Measurements from ENCODE around the gene CALN1. TPM values are rescaled to one million over a fixed set of nuclear protein-coding genes. Genes with fewer than 3 reads are reported as not detected.

Gene CALN1
- total RNA-seq, 1 experiment from 2014 or later, result not detected

DNA sequence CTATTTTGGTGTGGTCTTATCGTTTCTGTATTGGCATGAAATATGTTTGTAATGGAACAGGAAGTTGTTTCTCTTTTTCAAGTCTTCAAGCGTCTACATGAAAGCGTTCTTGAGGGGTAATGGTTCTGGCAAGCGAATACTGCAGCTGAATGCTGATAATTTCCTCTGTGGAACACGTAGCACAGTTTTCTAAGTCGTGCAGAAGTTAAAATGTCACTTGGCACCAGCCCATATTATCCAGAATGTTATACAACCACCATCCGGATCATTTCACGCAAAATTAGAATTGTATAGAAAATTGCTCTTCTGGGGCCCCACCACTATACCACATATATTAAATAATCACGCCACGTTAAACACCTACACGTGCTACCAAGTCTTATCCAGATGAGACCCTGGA, 354.3 kb downstream of the CALN1 start:
- DNase-seq (ENCODE audit: extremely low read depth, low read depth), result no peak

DNA sequence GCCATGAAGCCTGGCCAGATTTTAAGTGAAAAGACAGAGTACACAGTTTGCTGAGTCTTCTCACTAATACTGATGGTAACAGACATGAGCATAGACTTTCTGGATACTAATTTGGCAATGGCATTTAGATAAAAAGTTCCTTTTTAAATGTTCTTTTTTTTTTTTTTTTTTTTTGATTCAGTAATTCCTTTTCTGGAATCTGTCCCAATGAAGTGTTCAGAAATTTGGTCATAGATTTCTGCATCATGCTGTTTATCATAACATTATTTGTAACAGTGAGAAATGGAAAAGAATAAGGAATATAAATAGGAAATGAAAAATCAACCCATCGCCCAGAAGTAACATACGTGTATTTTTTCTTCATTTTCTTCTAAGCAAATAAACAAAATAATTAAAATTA, 354.9 kb downstream of the CALN1 start:
- no peak for DNase-seq (ENCODE audit: extremely low read depth, low read depth)

DNA sequence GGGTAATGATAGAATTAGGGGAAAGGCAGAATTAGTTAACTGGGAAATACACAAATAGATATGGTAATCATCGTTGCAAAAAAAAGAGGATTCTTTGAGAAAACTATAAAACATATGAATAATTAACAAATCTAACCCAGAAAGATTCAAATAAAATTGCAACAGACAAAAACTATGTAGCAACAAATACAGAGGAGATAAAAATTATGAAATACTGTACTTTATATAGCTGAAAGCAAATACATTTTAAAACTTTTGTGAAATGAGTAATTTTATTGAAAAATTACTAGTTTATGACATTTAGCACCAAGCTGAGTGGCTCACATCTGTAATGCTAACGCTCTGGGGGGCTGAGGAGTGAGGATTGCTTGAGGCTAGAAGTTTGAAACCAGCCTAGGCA, 356.7 kb downstream of the CALN1 start:
- no peak for DNase-seq (ENCODE audit: extremely low read depth, low read depth)

DNA sequence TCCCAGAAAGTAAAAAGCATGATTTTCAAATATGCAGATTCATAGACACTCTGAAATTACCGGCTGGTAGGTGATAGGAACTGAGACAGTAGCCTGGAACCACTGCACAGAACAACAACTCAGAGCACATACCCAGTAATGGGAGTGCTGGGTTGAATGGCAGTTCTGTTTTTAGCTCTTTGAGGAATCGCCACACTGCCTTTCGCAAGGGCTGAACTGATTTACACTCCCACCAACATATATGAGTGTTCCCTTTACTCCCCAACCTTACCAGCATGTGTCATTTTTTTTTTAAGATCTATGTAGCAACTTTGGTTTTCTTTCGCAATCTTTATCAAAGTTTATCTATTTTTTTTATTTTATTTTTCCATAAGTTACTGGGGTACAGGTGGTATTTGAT, 358.8 kb downstream of the CALN1 start:
- DNase-seq (ENCODE audit: extremely low read depth, low read depth), result no peak

DNA sequence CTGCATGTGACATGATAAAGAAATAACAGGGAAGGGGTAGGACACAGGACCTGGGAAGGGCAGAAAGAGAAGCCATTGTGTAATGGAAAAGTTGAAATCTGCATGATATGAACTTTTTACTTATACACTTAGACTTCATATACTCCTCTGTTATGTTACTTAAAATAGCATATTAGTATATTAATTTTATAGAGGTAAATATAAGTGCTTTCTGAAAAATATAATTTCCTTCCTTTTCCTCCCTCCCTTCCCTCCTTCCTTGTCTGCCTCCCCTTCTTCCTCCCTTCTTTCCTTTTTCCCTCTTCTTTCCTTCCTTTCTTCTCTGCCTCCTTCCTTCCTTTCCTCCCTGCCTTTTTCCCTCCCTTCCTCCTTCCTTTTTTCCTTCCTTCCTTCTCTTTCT, 363.7 kb downstream of the CALN1 start:
- DNase-seq (ENCODE audit: extremely low read depth, low read depth), result no peak

DNA sequence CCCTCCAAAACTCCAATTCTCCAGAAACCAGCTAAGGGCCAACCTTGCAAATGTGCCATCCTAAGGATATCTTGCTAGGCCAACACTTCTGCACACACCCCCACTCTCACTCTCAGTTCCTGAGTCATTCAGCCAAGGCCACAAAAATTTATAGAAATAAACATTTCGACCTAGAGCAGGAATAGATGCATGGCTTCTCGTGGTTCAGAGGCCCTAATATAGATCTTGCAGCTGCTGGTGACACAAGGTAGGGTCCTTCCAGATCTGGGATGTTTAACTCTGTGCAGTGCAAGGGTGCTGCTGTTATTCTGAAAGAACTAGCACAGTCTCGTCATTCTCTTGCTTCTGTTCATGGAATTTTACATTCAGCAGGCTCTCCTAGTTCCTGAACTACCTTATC, 369.3 kb downstream of the CALN1 start:
- DNase-seq (ENCODE audit: extremely low read depth, low read depth), result no peak

DNA sequence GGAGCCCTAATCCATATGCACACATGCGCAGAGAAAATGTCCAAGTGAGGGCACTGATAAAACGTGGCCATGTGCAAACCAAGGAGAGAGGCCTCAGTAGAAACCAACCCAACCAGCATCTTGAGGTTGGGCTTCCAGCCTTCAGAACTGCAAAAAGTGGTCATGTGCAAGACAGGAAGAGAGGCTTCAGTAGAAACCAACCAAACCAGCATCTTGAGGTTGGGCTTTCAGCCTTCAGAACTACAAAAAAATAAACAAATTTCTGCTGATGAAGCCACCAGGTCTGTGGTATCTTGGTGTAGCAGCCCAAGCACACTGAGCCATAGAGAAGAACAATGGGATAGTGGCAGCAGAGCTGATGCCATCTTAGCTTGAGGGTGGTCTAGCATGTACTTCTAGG, 371.5 kb downstream of the CALN1 start:
- DNase-seq (ENCODE audit: extremely low read depth, low read depth), result no peak

DNA sequence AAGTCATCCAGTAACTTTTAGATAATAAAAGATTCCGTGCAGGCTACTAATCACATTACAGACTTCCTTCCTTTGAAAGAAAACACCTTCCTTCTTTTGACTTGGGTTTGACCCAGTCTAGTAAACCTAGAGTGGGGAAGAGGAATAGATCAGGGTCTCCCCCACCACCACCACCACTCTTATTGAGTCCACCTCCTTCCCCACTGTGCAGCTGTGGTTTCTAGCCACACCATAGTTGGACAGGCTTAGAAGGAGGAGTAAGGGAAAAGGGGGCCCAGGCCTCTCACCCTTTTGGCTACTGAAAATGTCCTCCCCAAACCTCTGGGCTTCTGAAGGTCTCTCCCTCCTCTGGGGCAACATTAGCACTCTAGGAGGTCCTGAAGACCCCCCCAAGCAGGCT, 372.7 kb downstream of the CALN1 start:
- DNase-seq (ENCODE audit: extremely low read depth, low read depth), result no peak

DNA sequence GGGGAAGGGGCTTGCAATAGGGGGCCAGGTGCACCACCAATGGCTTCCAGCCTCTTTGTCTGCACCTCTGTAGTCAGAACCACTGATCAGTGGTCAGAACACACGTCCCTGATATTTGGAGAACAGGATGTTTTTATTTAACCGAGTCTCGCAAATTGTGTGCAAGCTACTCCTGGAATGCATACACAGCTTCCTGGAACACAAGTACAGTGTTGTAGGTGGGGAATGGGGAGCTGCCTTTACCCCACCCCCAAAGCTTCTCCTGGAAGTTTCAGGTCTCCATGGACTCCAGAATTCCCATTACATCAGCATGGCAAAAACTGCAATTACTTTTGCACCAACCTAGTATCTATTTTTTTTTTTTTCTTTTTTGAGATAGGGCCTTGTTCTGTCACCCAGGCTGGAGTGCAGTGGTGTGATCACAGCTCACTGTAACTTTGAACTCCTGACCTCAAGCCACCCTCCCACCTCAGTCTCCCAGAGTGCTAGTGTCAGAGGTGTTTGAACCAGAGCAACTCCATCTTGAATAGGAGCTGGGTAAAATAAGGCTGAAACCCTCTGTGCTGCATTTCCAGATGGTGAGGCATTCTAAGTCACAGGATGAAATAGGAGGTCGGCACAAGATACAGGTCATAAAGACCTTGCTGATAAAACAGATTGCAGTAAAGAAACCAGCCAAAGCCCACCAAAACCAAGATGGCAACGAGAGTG, 374.0 kb downstream of the CALN1 start:
- no peak for DNase-seq (ENCODE audit: extremely low read depth, low read depth)

DNA sequence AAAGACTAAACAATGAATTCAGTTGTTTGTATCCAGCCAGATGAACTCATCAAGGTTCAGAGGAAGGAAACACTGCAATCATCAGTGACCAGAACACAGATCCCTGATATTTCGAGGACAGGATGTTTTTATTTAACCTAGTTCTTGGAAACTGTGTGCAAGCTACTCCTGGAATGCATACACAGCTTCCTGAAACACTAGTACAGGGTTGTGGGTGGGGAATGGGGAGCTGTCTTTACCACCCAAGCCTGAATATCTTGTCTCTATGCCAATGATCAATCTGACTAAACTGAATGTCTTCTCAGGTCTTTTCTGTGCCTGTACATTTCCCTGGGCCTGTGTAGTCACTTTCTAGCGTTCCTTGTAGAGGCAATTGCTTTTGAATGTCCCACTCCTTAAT, 374.6 kb downstream of the CALN1 start:
- DNase-seq (ENCODE audit: extremely low read depth, low read depth), result no peak

DNA sequence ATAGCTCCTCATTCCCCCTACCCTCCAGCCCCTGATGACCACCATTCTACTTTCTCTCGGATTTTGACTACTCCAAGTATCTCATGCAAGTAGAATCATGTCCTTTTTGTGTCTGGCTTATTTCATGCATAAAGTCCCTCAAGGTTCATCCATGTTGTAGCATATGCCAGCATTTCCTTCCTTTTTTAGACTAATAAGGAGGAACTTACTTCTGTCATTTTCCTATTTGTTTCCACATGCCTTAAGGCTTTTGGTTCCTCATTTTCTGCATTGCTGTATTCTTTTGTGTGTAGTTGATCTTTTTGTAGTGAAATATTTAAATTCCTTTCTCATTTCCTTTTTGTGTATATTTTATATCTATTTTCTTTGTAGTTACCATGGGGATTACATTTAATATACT, 376.9 kb downstream of the CALN1 start:
- DNase-seq (ENCODE audit: extremely low read depth, low read depth), result no peak

DNA sequence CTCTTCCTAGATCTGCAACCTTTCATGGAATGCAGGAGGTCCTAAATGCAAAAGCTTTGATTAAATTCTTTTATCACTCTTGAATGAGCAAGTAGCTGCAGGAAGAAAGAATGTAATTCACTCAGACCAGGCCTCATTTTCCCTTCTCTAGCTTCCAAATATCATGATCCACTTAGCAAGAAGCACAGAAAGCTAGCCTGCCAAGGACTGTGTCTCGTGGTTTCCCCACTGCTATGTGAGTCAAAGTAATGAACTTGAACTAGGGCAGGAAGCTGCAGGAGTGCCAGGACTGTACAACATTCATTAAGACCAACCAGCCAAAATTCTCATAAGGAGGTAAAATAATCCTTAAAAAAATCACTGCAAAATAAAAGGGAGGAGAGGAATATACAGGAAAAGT, 379.2 kb downstream of the CALN1 start:
- no peak for DNase-seq (ENCODE audit: extremely low read depth, low read depth)

DNA sequence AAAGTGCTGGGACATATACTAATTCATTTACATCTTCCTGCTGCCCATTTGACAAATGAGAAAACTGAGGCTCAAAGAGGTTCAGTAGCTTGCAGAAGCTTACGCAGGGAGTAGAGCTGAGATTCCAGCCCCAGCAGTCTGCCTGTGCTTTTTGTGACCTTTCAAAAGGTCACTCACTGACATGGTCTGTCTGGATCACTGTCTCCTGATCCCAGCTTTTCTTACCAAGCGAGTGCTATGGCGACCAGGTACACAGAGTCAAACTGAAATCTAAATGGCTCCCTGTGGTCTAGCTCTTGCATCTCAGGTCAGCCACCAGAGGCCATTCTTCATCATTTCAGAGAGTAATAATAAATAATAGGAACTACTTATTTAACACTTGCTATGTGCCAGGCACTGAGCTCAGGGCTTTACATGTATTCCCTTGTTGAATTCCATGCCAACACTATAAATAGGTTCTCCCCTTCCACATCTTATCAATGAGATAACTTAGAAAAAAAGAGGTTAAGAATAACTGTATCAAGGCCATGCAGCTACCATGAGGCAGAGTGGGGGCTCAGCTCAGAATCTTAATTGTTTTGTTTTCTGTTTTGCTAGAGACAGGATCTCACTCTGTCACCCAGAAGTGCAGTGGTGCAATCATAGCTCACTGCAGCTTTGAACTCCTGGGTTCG, 381.0 kb downstream of the CALN1 start:
- no peak for DNase-seq (ENCODE audit: extremely low read depth, low read depth)

DNA sequence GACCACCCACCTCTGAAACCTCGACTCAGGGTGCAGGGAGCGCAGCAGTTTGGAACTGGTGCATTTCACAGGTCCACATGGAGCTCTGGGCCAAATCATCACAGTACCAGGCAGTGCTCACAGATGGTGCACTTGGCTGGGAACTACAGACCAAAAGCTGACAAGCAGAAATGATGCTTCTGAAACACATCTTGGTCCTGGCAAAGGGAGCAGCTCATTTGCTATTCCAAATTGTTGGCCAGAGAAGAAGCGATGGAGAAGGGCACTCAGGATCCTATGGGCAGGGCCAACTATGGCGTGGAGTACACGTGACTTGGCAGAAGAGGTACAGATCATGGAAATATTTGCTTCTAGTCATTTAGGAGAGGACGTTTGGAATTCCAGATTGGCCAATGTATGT, 383.9 kb downstream of the CALN1 start:
- DNase-seq (ENCODE audit: extremely low read depth, low read depth), result no peak

DNA sequence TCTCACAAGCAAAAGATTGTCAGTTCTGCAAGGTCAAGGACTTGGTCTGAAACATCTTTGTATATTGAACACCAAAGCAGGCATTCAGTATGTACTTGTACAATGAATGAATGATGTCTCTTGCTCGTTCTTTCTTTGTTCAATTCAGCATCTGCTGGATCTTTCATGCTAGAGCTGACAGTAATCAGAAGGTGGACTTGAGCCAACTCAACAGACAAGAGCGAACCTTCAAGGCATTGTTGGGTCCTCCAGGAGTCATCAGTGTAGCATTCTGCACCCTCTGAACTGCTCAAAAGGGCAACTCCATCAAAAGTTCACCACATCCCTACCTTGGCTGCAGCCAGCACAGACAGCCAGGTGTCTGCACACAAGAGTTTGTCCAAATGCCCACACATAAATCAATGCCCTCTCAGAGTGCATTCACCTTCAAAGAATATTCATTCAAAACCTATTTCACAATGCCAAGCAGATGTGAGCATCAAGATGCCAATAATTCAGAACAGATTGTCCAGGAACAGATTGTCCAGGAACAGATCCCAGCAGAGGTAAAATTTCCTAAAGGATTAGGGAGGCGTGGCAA, 386.7 kb downstream of the CALN1 start:
- no peak for DNase-seq (ENCODE audit: extremely low read depth, low read depth)

DNA sequence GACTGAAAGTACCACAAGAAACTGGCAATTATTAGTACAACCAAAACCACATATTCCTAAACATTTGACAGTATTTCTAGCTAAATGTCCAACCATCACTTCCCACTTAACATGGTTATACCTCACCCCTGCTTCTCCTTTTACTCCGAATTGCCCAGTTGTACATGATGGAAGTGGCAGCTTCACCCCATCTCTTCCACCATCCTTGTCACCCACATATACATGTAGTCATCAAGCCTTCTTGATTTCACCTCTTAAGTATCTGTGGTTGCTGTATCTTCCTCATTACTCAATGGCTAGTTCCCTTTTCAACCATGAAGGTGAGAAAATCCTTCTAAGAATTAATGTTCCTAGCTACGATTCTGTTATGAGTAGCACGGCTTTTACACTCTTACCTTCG, 388.2 kb downstream of the CALN1 start:
- no peak for DNase-seq (ENCODE audit: extremely low read depth, low read depth)

DNA sequence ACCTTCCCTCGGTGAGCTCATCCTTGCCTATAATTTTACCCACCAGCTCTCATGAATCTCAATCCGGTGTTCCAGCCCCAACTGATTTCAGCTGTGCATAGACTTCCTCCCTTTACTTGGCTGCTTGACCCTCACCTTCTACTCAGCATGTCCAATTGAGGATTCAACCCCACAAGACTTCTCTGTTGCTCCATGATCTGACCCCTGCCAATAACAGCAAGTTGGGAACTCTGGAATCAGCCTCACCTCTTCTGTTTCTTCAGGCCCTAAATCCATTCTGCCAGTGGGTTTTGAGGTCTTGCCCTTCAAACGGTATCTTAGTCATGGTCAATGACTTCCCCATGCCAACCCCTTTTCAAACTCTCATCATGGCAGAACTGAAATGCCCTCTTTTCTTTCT, 390.4 kb downstream of the CALN1 start:
- DNase-seq (ENCODE audit: extremely low read depth, low read depth), result no peak

DNA sequence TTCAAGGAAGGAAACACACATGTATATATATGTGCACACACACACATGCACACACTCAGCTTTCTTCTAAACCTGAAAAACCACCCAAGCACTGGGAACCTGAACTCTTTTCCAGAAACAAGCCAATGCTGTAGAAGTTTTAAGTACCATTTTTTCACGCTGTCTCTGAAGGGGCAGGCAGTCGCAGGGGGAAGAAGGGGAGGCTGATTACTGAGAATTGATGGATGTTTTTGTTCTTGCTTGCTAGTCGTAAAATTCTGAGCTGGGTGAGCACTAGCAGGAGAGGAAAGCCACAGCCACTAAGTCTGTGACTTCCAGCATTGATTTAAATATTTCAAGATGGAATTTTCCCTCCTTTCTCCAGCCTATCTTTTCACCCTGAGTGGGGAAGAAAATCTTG, 391.8 kb downstream of the CALN1 start:
- no peak for DNase-seq (ENCODE audit: extremely low read depth, low read depth)

DNA sequence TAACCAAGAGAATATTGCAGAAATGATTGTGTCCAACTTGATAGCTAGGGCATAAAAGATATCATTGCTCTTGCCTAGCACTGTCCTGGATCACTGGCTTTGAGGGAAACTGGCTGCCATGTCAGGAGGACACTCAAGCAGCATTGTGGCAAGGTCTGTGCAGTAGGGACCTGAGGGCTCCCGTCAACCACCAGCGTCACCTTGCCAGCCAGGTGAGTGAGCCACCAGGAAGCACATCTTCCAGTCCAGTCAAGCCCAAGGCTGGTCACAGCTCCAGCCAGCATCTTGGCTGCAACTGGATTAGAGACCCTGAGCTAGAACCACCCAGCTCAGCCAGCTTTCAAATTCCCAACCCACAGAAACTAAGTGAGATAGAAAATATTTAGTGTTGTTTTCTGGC, 392.7 kb downstream of the CALN1 start:
- no peak for DNase-seq (ENCODE audit: extremely low read depth, low read depth)

DNA sequence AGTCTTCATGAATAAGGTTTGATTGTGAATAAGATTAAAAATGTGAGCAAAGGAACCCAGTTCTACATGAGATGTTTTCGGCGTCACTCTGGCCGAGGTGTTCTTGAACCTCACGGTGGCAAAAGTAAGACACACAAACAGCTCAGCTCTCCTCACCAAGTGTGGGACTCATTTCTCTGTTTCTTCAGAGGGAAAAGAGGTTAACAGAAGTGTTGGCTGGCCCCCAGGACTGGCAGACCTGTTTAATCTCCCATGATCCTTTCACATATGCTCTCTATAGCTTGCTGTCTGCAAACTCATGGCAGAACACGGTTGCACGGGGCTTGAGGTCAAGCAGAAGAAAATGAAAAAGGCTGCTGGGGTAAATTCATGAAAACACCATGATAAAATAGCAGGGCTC, 394.4 kb downstream of the CALN1 start:
- no peak for DNase-seq (ENCODE audit: extremely low read depth, low read depth)

DNA sequence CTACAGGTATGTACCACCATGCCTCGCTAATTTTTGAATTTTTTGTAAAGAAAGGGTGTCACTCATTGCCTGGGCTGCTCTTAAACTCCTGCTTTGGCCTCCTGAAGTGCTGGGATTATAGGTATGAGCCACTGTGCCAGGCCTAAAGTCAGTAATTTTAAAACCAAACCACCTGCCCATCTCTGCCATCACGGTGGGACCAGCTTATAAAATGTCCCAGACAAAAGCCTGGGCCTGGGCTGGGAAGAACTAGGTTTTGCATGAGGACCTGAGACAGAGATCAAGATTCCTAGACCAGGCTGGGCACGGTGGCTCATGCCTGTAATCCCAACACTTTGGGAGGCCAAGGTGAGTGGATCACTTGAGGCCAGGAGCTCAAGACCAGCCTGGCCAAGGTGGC, 395.6 kb downstream of the CALN1 start:
- DNase-seq (ENCODE audit: extremely low read depth, low read depth), result no peak

DNA sequence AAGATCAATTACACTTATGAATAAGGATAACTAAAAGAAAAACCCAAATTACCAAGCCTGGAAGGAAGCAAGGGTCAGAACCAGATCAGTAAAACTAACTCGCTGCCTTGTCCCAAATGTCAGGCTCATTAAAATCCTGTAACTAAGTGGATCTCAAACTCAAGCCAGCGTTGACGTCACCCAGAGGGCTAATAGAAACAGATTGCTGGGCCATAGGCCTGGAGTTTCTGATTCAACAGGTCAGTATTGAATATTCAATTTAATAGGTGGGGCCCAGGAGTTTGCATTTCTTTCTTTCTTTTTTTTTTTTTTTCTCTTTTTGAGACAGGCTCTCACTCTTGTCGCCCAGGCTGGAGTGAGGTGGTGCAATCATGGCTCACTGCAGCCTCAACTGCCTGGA, 397.0 kb downstream of the CALN1 start:
- no peak for DNase-seq (ENCODE audit: extremely low read depth, low read depth)

Data from NCI-H460 (cell line).